Panc1 (cell line): ENCODE results near the gene TSSC4. TPM values are rescaled to one million over a fixed set of nuclear protein-coding genes. Genes with fewer than 3 reads are reported as not detected.

ENCODE experiments used
- ATAC-seq: fragments of 200-7000 bp; cut with Tn5 transposase; 2 replicates; pipeline ENCODE4 v1.9.1; 2020; ENCODE audit warnings: mild to moderate bottlenecking, moderate library complexity
- BruUV-seq: library from RNA; stranded (reverse); fragments of 400-500 nt; replicated peaks from 2 replicates; lab custom pipeline; 2021; lab: Mats Ljungman, UMichigan
- CTCF ChIA-PET: fragments of 300-600 bp; sonication (Branson Sonifier 250); formaldehyde crosslinking; loops from one replicate; lab custom pipeline; 2022; ENCODE audit warnings: antibody characterized with exemption; lab: Charles Lee
- POLR2A ChIA-PET: fragments of 300-600 bp; sonication (Branson Sonifier 250); formaldehyde crosslinking; loops from one replicate; lab custom pipeline; 2022; ENCODE audit warnings: antibody characterized with exemption; lab: Charles Lee
- DNase-seq: peaks from one replicate; pipeline ENCODE4 v3.0.0-alpha.2; 2010; ENCODE audit warnings: low read depth, low spot score
- H3K27ac ChIP-seq: 2 replicates; pipeline ENCODE4 v1.5.1; 2011; ENCODE audit warnings: mild to moderate bottlenecking, low read length, inconsistent platforms
- H3K27me3 ChIP-seq: fragments of 200-500 bp; sonication (Bioruptor generic); 2 replicates; pipeline ENCODE4 v1.6.0; 2014; ENCODE audit warnings: low read length, inconsistent platforms; ENCODE audit not compliant: control insufficient read depth, insufficient read depth
- H3K36me3 ChIP-seq: fragments of 200-500 bp; sonication (Bioruptor generic); 2 replicates; pipeline ENCODE4 v1.5.1; 2014; ENCODE audit warnings: inconsistent platforms, mild to moderate bottlenecking, low read length, moderate library complexity; ENCODE audit not compliant: control insufficient read depth, insufficient read depth
- H3K4me1 ChIP-seq: 2 replicates; pipeline ENCODE4 v1.5.1; 2011; ENCODE audit warnings: inconsistent platforms, mild to moderate bottlenecking, low read length, moderate library complexity; ENCODE audit not compliant: control insufficient read depth, insufficient read depth
- H3K4me3 ChIP-seq, 2 experiments: 2 replicates each; pipeline ENCODE4 v1.5.1; 2011 to 2012; ENCODE audit warnings: low read depth in 2 of 2, low read length in 2 of 2, mild to moderate bottlenecking in 2 of 2, inconsistent platforms in 1 of 2, moderate library complexity in 1 of 2
- H3K9me3 ChIP-seq: fragments of 200-500 bp; sonication (Bioruptor generic); 2 replicates; pipeline ENCODE4 v1.5.1; 2014; ENCODE audit warnings: low read depth, mild to moderate bottlenecking, inconsistent platforms, low read length, moderate library complexity; ENCODE audit not compliant: control insufficient read depth, insufficient read depth
- POLR2AphosphoS5 ChIP-seq: IDR thresholded peaks from 2 replicates; pipeline ENCODE4 v1.6.1; 2012; ENCODE audit warnings: mild to moderate bottlenecking, low read depth, low read length, moderate library complexity
- REST ChIP-seq, 2 experiments: IDR thresholded peaks; 2 replicates each; pipeline ENCODE4 v1.6.1; 2011 to 2012; ENCODE audit warnings: low read depth in 2 of 2, control low read depth in 1 of 2, low read length in 1 of 2, mild to moderate bottlenecking in 1 of 2, moderate library complexity in 1 of 2; ENCODE audit not compliant: insufficient read depth in 1 of 2
- SIN3A ChIP-seq: IDR thresholded peaks from 2 replicates; pipeline ENCODE4 v1.6.1; 2012; ENCODE audit warnings: low read depth, mild to moderate bottlenecking, low read length, moderate library complexity, borderline replicate concordance; ENCODE audit not compliant: insufficient read depth
- TCF7L2 ChIP-seq: IDR thresholded peaks from 2 replicates; pipeline ENCODE4 v1.6.1; 2011; ENCODE audit warnings: mild to moderate bottlenecking, low read depth, low read length, inconsistent platforms
- in situ Hi-C: cut with HindIII; loops from 2 replicates; pipeline ENCODE4 v1.10.0; 2016; ENCODE audit warnings: low sequenced_read_pairs, low pct_unique_long_range_greater_than_20kb
- intact Hi-C: fragments of 100-400 bp; cut with micrococcal nuclease; formaldehyde crosslinking; loops from one replicate; pipeline ENCODE4 v1.10.0; 2022; ENCODE audit not compliant: unreplicated experiment
- total RNA-seq: library from RNA; stranded (reverse); gene quantifications from one replicate; pipeline ENCODE4 v1.2.1, GENCODE V29; 2021; ENCODE audit not compliant: unreplicated experiment
- TF ChIP-seq, protein P1 (sequence below): fragments of 450-650 bp; IDR thresholded peaks from 2 replicates; pipeline ENCODE4 v1.5.1; 2017; ENCODE audit warnings: mild to moderate bottlenecking

TSSC4 gene
- total RNA-seq, 1 experiment from 2014 or later, result 132 TPM

- BruUV-seq, result no TSS peak
- ChIA-PET POLR2A (no interaction called here), CTCF (interaction anchor here (0.6 to 0.9 kb wide), 2 partner anchors 14 to 86 kb away, joined by 3 read pairs; no protein-coding TSS in a partner anchor)
- no peak overlapping the region for H3K4me3 ChIP-seq
- intact Hi-C loops, result no loop called here
- DNase-seq (no peak), ATAC-seq (no peak)
- in situ Hi-C loops, result no loop called here
- H3K27ac ChIP-seq, result no peak overlapping the region
- H3K27me3 ChIP-seq, result no peaks in the 10 kb centered on the region
- TF ChIP-seq, protein P1, sequence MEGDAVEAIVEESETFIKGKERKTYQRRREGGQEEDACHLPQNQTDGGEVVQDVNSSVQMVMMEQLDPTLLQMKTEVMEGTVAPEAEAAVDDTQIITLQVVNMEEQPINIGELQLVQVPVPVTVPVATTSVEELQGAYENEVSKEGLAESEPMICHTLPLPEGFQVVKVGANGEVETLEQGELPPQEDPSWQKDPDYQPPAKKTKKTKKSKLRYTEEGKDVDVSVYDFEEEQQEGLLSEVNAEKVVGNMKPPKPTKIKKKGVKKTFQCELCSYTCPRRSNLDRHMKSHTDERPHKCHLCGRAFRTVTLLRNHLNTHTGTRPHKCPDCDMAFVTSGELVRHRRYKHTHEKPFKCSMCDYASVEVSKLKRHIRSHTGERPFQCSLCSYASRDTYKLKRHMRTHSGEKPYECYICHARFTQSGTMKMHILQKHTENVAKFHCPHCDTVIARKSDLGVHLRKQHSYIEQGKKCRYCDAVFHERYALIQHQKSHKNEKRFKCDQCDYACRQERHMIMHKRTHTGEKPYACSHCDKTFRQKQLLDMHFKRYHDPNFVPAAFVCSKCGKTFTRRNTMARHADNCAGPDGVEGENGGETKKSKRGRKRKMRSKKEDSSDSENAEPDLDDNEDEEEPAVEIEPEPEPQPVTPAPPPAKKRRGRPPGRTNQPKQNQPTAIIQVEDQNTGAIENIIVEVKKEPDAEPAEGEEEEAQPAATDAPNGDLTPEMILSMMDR, result no peak
- TF ChIP-seq REST (IDR thresholded peaks at IDR 0.05; ENCODE audit: insufficient read depth in 1 of 2, low read depth in 2 of 2, low read length in 1 of 2) (no peak), TCF7L2 (no peak), SIN3A (no peak), POLR2AphosphoS5 (no peak)
- H3K36me3 ChIP-seq, result no peaks in the 10 kb centered on the region
- no peaks in the 10 kb centered on the region for H3K9me3 ChIP-seq
- peaks cover 29% of the 10 kb centered on the region for H3K4me1 ChIP-seq
These were observed 9.2 kb upstream of the TSSC4 start for GRCh38 chr11:2391181-2391975.

- intact Hi-C loops (no loop called here), in situ Hi-C loops (no loop called here)
- BruUV-seq, result no TSS peak
- Histone ChIP-seq H3K4me3 (no peak overlapping the region), H3K27ac (no peak overlapping the region), H3K36me3 (no peaks in the 10 kb centered on the region; the same call in 1 of the 2 replicates), H3K4me1 (peaks cover 19% of the 10 kb centered on the region), H3K9me3 (no peaks in the 10 kb centered on the region), H3K27me3 (no peaks in the 10 kb centered on the region)
- no peak for ATAC-seq
- ChIA-PET CTCF (interaction anchor here (0.6 to 0.9 kb wide), 2 partner anchors 15 to 87 kb away, joined by 3 read pairs; no protein-coding TSS in a partner anchor), POLR2A (no interaction called here)
- TF ChIP-seq SIN3A (no peak), TCF7L2 (no peak), REST (IDR thresholded peaks at IDR 0.05; ENCODE audit: insufficient read depth in 1 of 2, low read depth in 2 of 2, low read length in 1 of 2) (no peak)
- DNase-seq, result no peak
These were observed 8.2 kb upstream of the TSSC4 start for GRCh38 chr11:2392241-2392959.
